GM10847 (cell line): Measurements from ENCODE around the gene B4GALNT2.

Source experiments
- POLR2A ChIP-seq: IDR thresholded peaks from 2 replicates; pipeline ENCODE4 v1.6.1; 2011; ENCODE audit not compliant: insufficient read length; ENCODE audit errors: extremely low read depth

The B4GALNT2 gene

GRCh38 chr17:49217651-49218413, 85.3 kb downstream of the B4GALNT2 start:
- TF ChIP-seq POLR2A, result peak; percentile 14

- no peak for TF ChIP-seq POLR2A
Observed at GRCh38 chr17:49218941-49219913, 86.7 kb downstream of the B4GALNT2 start.

GRCh38 chr17:49219987-49220386, 87.4 kb downstream of the B4GALNT2 start:
- TF ChIP-seq POLR2A, result no peak

GRCh38 chr17:49223168-49223516, 90.6 kb downstream of the B4GALNT2 start:
- TF ChIP-seq POLR2A, result no peak

GRCh38 chr17:49223517-49224197, 91.1 kb downstream of the B4GALNT2 start:
- peak; percentile 15 for TF ChIP-seq POLR2A

GRCh38 chr17:49224198-49224996, 91.8 kb downstream of the B4GALNT2 start:
- TF ChIP-seq POLR2A, result peak; percentile 24

- no peak for TF ChIP-seq POLR2A
Observed at GRCh38 chr17:49224997-49225337, 92.4 kb downstream of the B4GALNT2 start.

- TF ChIP-seq POLR2A, result no peak
Observed at GRCh38 chr17:49225554-49226236, 93.1 kb downstream of the B4GALNT2 start.
